SKM-1 (cell line): ENCODE results near the gene APCDD1L.

Source experiments
- DNase-seq: peaks from one replicate; lab custom pipeline; 2025; ENCODE audit not compliant: unreplicated experiment; lab: John Stamatoyannopoulos, UW

The APCDD1L gene

GRCh38 chr20:58469616-58470015 lies 45.6 kb downstream of the APCDD1L start:
- no peak for DNase-seq

GRCh38 chr20:58467572-58468527 lies 47.3 kb downstream of the APCDD1L start:
- DNase-seq = no peak

DNA sequence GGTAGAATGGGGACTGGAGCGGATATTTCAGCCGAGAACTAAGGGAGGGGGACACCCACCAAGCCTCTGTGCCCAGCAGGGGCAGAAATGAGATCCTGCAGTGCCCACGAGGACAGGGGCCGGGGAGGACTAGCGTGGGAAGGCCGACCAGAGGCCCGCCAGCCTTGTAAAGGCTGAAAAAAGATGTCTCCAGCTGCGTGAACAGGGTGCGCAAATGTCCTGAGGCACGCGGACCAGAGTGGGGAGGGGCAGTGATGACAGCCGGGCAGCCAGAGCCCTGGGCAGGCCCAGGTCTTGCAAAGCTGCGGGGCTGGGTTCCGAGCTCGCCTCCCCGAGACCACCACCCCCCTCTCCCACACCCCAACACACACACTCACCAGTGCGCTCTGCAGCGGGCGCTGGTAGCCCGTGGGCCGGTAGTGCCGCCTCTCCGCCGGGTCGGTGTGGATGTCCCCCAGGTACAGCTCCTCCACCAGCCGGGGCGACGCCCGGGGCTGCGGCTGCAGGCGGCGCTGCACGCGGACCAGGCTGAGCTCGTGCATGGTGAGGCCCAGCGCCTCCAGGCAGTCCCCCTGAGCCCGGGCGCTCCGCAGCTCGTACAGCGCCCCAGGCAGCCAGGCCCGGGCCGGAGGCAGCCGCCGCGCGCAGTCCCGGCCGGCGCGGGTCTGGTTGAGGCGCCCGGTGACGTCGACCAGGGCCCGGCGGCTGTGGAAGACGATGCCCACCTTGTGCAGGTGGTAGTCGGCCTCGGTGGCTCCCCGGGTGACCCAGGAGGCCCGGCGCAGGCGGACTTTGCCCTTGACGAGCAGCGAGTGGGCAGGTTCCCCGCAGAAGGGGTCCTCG lies 48.2 kb downstream of the APCDD1L start:
- DNase-seq = no peak

DNA sequence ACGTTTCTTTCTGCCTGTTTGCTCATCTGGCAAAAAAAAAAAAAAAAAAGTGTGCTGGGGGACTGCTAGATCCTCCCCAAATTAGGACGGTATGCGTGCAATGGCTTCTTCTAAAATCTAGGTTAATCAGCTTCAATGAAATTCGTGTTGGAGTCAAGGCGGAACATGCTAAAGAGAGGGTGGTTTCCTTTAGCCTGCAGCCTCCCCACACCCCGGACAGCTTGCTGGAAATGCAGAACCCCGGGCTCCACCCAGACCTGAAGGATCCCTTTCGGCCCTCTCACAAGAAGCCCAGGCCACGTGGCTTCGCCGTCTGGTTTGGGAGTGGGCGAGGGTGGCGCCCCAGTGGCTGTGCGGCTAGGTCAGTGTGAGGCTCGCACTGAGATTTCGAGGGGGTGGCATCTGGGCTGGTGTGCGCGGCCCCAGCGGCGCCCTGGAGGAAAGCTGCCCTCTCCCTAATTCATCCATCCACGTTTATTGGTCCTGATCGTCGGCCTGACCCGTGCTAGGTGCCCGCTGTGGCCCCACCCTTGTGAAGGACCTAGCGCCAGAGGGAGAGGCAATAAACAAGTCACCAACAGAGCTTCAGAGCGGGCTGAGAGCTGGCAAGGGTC lies 49.0 kb downstream of the APCDD1L start:
- no peak for DNase-seq

GRCh38 chr20:58464838-58465237 lies 50.4 kb downstream of the APCDD1L start:
- no peak for DNase-seq

- no peak for DNase-seq
These were observed 51.9 kb downstream of the APCDD1L start for GRCh38 chr20:58463256-58463655.

DNA sequence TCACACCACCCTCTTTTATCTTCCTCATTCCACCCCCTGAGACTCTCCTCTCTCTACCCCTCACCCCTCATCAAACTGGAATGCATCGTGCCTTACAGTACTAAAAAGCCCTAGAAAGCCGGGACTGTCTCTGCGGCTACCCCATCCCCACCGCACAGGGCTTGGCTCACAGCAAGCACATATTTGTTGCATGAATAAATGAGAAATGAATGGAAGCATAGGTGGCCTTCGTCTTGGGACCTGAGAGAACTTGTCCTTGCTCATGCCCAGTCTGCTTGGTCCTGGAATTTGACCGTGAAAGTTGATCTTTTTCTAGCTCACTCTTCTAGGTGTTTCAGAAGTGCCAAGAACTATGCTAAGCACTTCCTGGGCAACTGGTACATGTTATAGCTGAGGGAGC lies 53.3 kb downstream of the APCDD1L start:
- no peak for DNase-seq

DNA sequence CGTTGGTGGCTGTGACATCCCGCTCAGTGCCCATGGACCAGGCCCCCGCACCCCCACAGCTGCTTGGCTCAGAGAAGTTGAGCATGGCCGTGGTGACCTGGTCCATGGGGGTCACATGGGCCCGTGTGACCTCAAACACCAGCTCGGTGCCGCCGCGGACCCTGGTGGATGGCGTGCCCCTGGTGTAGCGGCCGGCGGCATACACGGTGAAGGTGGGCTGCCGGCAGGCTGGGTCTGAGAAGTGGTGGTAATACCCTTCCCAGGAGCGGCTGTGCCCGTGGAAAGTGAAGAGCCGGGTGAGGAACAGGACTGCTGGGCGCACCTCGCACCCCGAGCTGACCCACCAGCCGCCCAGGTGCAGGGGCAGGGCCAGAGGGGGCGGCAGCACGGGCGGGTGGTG lies 54.1 kb downstream of the APCDD1L start:
- DNase-seq = no peak

DNA sequence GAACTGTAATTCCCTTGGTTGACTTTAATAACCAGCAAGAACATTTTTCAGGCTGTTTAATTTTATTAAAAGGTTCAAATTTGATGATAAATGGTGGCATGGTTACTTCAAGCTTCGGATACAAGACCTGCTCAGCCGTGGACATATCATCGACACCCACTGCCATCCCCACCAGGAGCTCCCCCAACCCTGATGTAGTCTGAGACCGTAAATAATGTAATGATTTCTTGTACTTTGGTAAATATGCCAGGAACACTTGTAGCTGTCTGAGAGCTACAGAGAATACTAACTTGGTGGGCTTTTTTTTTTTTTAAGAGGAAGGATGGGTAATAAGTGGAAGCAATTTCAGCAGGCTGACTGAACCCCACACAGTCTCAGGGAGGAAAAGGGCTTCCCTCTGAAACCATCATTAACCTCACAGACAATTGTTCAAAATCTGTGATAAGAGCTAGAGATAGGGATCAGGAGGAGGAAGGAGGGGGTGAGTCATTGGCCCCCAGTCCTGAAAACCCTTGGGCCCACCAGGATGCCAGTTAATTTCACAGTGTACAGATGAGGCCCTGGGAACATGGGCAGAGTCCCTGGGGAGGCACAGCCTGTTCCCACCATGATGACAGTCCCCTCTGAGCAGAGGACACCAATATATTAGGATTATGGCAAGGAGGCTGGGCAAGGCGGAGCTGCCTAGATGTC lies 56.0 kb downstream of the APCDD1L start:
- no peak for DNase-seq

- no peak for DNase-seq
These were observed 56.7 kb downstream of the APCDD1L start for GRCh38 chr20:58458342-58459057.

- no peak for DNase-seq
These were observed 58.0 kb downstream of the APCDD1L start for GRCh38 chr20:58457083-58457695.

GRCh38 chr20:58454460-58454859 lies 60.7 kb downstream of the APCDD1L start:
- no peak for DNase-seq

GRCh38 chr20:58453391-58453790 lies 61.8 kb downstream of the APCDD1L start:
- DNase-seq = no peak

GRCh38 chr20:58452667-58453255 lies 62.4 kb downstream of the APCDD1L start:
- DNase-seq = no peak

- no peak for DNase-seq
These were observed 64.9 kb downstream of the APCDD1L start for GRCh38 chr20:58450254-58450653.

GRCh38 chr20:58449681-58450221 lies 65.4 kb downstream of the APCDD1L start:
- no peak for DNase-seq

- no peak for DNase-seq
These were observed 66.2 kb downstream of the APCDD1L start for GRCh38 chr20:58448958-58449357.

GRCh38 chr20:58447511-58448391 lies 67.4 kb downstream of the APCDD1L start:
- peak; percentile 19 for DNase-seq
